ENCODE results near the gene MRLN. TPM values are rescaled to one million over a fixed set of nuclear protein-coding genes. Genes with fewer than 3 reads are reported as not detected.

Gene MRLN
- total and polyA plus RNA-seq, 10 donors, result not detected

GRCh38 chr10:59771162-59771807 is 18.0 kb upstream of the MRLN start:
- no peak for DNase-seq
- intact Hi-C loops (cut with DNase I; ENCODE audit: low total_unique reads), result no loop called here

GRCh38 chr10:59770689-59771088 is 17.4 kb upstream of the MRLN start:
- 90 to 96% (median 95%) methylated on average over 10 to 11 of the region's 11 CpGs for WGBS, 5 donors

More at GRCh38 chr10:59771162-59771807, 18.0 kb upstream of the MRLN start:
- no peaks in the 10 kb centered on the region for H3K4me1 ChIP-seq
- H3K27me3 ChIP-seq (replicated peaks in 1 of 7), result no peaks in the 10 kb centered on the region
- TF ChIP-seq POLR2AphosphoS5 (IDR thresholded peaks at IDR 0.05) (no peak), CTCF (IDR thresholded peaks at IDR 0.05 in 8 of 11, conservative IDR thresholded peaks at IDR 0.05 in 3 of 11) (no peak), POLR2A (IDR thresholded peaks at IDR 0.05) (no peak)
- H3K9me3 ChIP-seq, result no peaks in the 10 kb centered on the region
- no peaks in the 10 kb centered on the region for H3K36me3 ChIP-seq
- H3K27ac ChIP-seq, result no peak overlapping the region
- WGBS, 5 donors, result 89 to 93% (median 91%) methylated on average over 7 of the region's 7 CpGs
- no peak overlapping the region for H3K4me3 ChIP-seq

GRCh38 chr10:59762505-59762904 is 9.2 kb upstream of the MRLN start:
- WGBS, 5 donors, result 48 to 84% (median 71%) methylated on average over 2 of the region's 2 CpGs
- Histone ChIP-seq H3K27ac (no peak overlapping the region), H3K27me3 (replicated peaks in 1 of 7) (no peaks in the 10 kb centered on the region), H3K36me3 (no peaks in the 10 kb centered on the region), H3K4me1 (no peaks in the 10 kb centered on the region), H3K4me3 (no peak overlapping the region), H3K9me3 (peaks cover 0 to 16% (median 0%) of the 10 kb centered on the region in 8 donors)
- no peak for TF ChIP-seq CTCF (IDR thresholded peaks at IDR 0.05 in 8 of 11, conservative IDR thresholded peaks at IDR 0.05 in 3 of 11)
- no peak for TF ChIP-seq POLR2A (IDR thresholded peaks at IDR 0.05)
- no peak for TF ChIP-seq POLR2AphosphoS5 (IDR thresholded peaks at IDR 0.05)
- intact Hi-C loops (cut with DNase I; ENCODE audit: low total_unique reads), result no loop called here
- no peak for DNase-seq

More at GRCh38 chr10:59770689-59771088, 17.4 kb upstream of the MRLN start:
- no peaks in the 10 kb centered on the region for H3K27me3 ChIP-seq (replicated peaks in 1 of 7)
- DNase-seq, result no peak
- TF ChIP-seq CTCF (IDR thresholded peaks at IDR 0.05 in 8 of 11, conservative IDR thresholded peaks at IDR 0.05 in 3 of 11) (no peak), POLR2AphosphoS5 (IDR thresholded peaks at IDR 0.05) (no peak), POLR2A (IDR thresholded peaks at IDR 0.05) (no peak)
- no peaks in the 10 kb centered on the region for H3K9me3 ChIP-seq
- no peak overlapping the region for H3K27ac ChIP-seq
- intact Hi-C loops (cut with DNase I; ENCODE audit: low total_unique reads), result no loop called here
- H3K4me3 ChIP-seq, result no peak overlapping the region
- H3K4me1 ChIP-seq, result no peaks in the 10 kb centered on the region
- no peaks in the 10 kb centered on the region for H3K36me3 ChIP-seq

GRCh38 chr10:59757966-59758365 is 4.7 kb upstream of the MRLN start:
- no peaks in the 10 kb centered on the region for H3K36me3 ChIP-seq
- H3K4me3 ChIP-seq, result no peak overlapping the region
- H3K27ac ChIP-seq, result no peak overlapping the region
- TF ChIP-seq CTCF (IDR thresholded peaks at IDR 0.05 in 8 of 11, conservative IDR thresholded peaks at IDR 0.05 in 3 of 11), result no peak
- TF ChIP-seq POLR2AphosphoS5 (IDR thresholded peaks at IDR 0.05), result no peak
- no peak for TF ChIP-seq POLR2A (IDR thresholded peaks at IDR 0.05)
- H3K4me1 ChIP-seq, result no peaks in the 10 kb centered on the region
- WGBS, 5 donors, result 67 to 92% (median 77%) methylated on average over 3 of the region's 3 CpGs
- H3K27me3 ChIP-seq (replicated peaks in 1 of 7), result no peaks in the 10 kb centered on the region
- intact Hi-C loops (cut with DNase I; ENCODE audit: low total_unique reads), result no loop called here
- peaks cover 0 to 16% (median 0%) of the 10 kb centered on the region in 8 donors for H3K9me3 ChIP-seq
- DNase-seq, result no peak
